CD4-positive, alpha-beta T cell (primary cell): Measurements from ENCODE around the gene ZBTB47. TPM values are rescaled to one million over a fixed set of nuclear protein-coding genes. Genes with fewer than 3 reads are reported as not detected.
A peak's percentile ranks its signal among the peaks of the same experiment; 100 is the strongest.

Experiments used
- ATAC-seq: fragments of 200-7000 bp; cut with Tn5 transposase; one replicate; pipeline ENCODE4 v1.10.0; 2022; ENCODE audit warnings: mild to moderate bottlenecking; ENCODE audit not compliant: poor library complexity
- CTCF ChIA-PET: fragments of 350-600 bp; sonication (Branson Sonifier 250); formaldehyde crosslinking; loops from one replicate; lab custom pipeline; 2021; ENCODE audit warnings: antibody characterized with exemption, inconsistent platforms; lab: Charles Lee
- POLR2A ChIA-PET: fragments of 350-600 bp; sonication (Branson Sonifier 250); formaldehyde crosslinking; loops from one replicate; lab custom pipeline; 2021; ENCODE audit warnings: antibody characterized with exemption, inconsistent platforms; lab: Charles Lee
- DNase-seq, 14 experiments: peaks; one replicate each; pipeline ENCODE4 v3.0.0-alpha.2; 2013 to 2020; ENCODE audit warnings: mixed read lengths in 2 of 14
- H3K27ac ChIP-seq, 2 donors: one replicate each; pipeline versions ENCODE4 v1.5.1 to v1.7.0; 2013; ENCODE audit warnings: low read length in 2 of 2, low read depth in 1 of 2, mild to moderate bottlenecking in 1 of 2
- H3K27me3 ChIP-seq, 2 experiments: 1 replicate in 1 of 2; 2 replicates in 1 of 2; pipeline versions ENCODE4 v1.6.1 to v1.7.0; 2013; ENCODE audit warnings: low read length in 2 of 2, control low read depth in 1 of 2, mild to moderate bottlenecking in 1 of 2, moderate library complexity in 1 of 2; ENCODE audit not compliant: insufficient read depth in 2 of 2, control insufficient read depth in 1 of 2
- H3K36me3 ChIP-seq: one replicate; pipeline ENCODE4 v1.6.1; 2013; ENCODE audit warnings: low read length, control low read depth; ENCODE audit not compliant: insufficient read depth
- H3K4me1 ChIP-seq: one replicate; pipeline ENCODE4 v1.6.1; 2013; ENCODE audit warnings: low read length, control low read depth; ENCODE audit not compliant: insufficient read depth
- H3K4me3 ChIP-seq: one replicate; pipeline ENCODE4 v1.5.1; 2013; ENCODE audit warnings: mild to moderate bottlenecking, low read length, moderate library complexity
- H3K9me3 ChIP-seq, 2 experiments: 1 replicate in 1 of 2; 2 replicates in 1 of 2; pipeline versions ENCODE4 v1.6.1 to v1.7.0; 2013; ENCODE audit warnings: low read length in 2 of 2, mild to moderate bottlenecking in 2 of 2, control low read depth in 1 of 2, moderate library complexity in 1 of 2; ENCODE audit not compliant: control insufficient read depth in 1 of 2, insufficient read depth in 1 of 2
- H3K27ac Mint-ChIP-seq: one replicate; pipeline ENCODE4 v1.8.0; 2020; ENCODE audit warnings: mixed read lengths
- H3K27me3 Mint-ChIP-seq: one replicate; pipeline ENCODE4 v1.8.0; 2021; ENCODE audit warnings: mixed read lengths
- H3K36me3 Mint-ChIP-seq: one replicate; pipeline ENCODE4 v1.8.0; 2021; ENCODE audit warnings: low read depth, mixed read lengths
- H3K4me1 Mint-ChIP-seq: one replicate; pipeline ENCODE4 v1.8.0; 2021; ENCODE audit warnings: low read depth, mixed read lengths
- H3K4me3 Mint-ChIP-seq: one replicate; pipeline ENCODE4 v1.8.0; 2020; ENCODE audit warnings: mild to moderate bottlenecking, mixed read lengths
- H3K9me3 Mint-ChIP-seq: one replicate; pipeline ENCODE4 v1.8.0; 2020; ENCODE audit warnings: mixed read lengths
- intact Hi-C, 2 experiments: fragments of 100-400 bp; cut with DNase I in 1 of 2; cut with micrococcal nuclease in 1 of 2; formaldehyde crosslinking; loops; one replicate each; pipeline versions ENCODE4 v1.15.1 to v1.9.0; 2023 to 2025; cut with DNase I, micrococcal nuclease
- total RNA-seq, 174 experiments: library from RNA in 2 of 174; stranded (reverse) in 2 of 174; gene quantifications; one replicate each; pipeline ENCODE4 v1.2.3 and lab custom pipeline; 2021 to 2026
- TF ChIP-seq, protein P1 (sequence below): fragments of 200-600 bp; IDR thresholded peaks from one replicate; pipeline ENCODE4 v1.8.0; 2022; ENCODE audit warnings: antibody characterized with exemption, mild to moderate bottlenecking

Gene ZBTB47
- total RNA-seq, 2 experiments from 2014 or later: 0.47 to 0.80 TPM

DNA sequence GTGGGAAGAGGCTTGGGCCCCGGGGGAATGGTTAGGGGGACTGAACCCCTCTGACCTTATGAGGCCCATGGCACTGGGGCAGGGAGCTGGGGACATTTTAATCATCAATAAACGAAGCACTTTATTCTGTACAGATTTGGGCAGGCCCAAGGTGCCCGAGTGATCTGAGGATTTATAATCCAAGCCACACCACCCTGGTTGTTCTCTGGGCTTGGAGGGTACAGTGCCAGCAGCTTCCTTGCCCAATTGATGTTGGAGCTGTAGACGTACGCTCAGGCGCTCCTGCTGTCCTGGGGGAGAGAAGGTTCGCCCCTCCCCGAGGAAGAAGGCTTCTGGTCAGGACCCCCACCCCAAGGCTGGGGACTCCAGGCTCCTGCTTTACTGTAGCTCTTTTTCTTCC lies 12.5 kb downstream of the ZBTB47 start:
- Histone ChIP-seq H3K36me3 (no peaks in the 10 kb centered on the region), H3K4me3 (no peak overlapping the region), H3K27ac (no peak overlapping the region), H3K9me3 (peaks cover 0 to 10% of the 10 kb centered on the region in 2 experiments), H3K27me3 (no peaks in the 10 kb centered on the region), H3K4me1 (no peaks in the 10 kb centered on the region)
- Mint-ChIP-seq H3K4me3 (no peak overlapping the region), H3K27ac (no peak overlapping the region), H3K4me1 (no peaks in the 10 kb centered on the region), H3K9me3 (no peaks in the 10 kb centered on the region), H3K27me3 (no peaks in the 10 kb centered on the region), H3K36me3 (no peaks in the 10 kb centered on the region)
- CTCF ChIA-PET: no interaction called here
- POLR2A ChIA-PET: no interaction called here
- DNase-seq: no peak
- TF ChIP-seq, protein P1, sequence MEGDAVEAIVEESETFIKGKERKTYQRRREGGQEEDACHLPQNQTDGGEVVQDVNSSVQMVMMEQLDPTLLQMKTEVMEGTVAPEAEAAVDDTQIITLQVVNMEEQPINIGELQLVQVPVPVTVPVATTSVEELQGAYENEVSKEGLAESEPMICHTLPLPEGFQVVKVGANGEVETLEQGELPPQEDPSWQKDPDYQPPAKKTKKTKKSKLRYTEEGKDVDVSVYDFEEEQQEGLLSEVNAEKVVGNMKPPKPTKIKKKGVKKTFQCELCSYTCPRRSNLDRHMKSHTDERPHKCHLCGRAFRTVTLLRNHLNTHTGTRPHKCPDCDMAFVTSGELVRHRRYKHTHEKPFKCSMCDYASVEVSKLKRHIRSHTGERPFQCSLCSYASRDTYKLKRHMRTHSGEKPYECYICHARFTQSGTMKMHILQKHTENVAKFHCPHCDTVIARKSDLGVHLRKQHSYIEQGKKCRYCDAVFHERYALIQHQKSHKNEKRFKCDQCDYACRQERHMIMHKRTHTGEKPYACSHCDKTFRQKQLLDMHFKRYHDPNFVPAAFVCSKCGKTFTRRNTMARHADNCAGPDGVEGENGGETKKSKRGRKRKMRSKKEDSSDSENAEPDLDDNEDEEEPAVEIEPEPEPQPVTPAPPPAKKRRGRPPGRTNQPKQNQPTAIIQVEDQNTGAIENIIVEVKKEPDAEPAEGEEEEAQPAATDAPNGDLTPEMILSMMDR: no peak
- intact Hi-C loops: no loop called here
- ATAC-seq: no peak

DNA sequence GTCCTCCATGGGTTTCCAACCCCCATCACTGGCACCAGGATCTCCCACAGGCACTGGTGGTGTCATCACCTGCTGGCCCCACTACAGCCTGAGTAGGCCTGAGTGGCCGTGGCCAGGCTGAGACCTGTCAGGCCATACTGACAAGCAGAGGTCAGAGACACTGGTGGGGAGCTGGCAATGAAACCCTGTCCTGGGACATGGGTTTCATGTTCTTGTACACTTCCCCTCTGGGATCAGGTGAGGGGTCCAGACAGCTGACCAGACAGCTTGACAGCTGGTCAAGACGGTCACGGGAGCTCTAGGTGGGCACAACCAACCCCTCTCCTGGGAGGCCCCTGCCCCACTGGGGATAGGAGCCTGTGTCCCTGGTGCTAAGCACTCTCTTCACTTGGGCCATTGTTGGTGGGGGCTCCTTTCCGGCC lies 13.1 kb downstream of the ZBTB47 start:
- no peak overlapping the region for H3K4me3 Mint-ChIP-seq
- POLR2A ChIA-PET: no interaction called here
- H3K4me1 ChIP-seq: no peaks in the 10 kb centered on the region

DNA sequence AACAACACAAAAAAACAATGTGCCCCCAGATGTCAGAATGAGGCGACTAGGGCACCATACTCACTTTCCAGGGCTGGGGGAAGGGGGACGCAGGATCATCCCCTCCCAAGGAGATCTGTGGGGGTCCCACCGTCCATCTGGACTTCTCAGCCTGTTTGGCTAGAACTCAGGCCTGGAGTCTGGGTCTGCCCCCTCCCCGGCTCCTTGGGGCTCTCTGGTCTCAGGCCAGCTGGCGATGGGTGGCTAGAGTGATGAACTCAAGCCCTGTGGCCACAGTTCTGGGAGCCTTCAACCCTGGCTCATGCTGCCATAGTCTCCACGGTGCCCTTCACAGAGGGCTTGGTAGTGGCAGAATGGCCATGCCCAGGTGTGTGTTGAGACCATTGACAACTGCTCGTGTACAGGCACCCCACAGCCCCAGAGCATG lies 13.6 kb downstream of the ZBTB47 start:
- Histone ChIP-seq H3K9me3 (peaks cover 0 to 10% of the 10 kb centered on the region in 2 experiments), H3K4me1 (no peaks in the 10 kb centered on the region), H3K4me3 (no peak overlapping the region), H3K36me3 (no peaks in the 10 kb centered on the region), H3K27me3 (no peaks in the 10 kb centered on the region), H3K27ac (no peak overlapping the region)
- TF ChIP-seq, protein P1: no peak
- H3K27me3 Mint-ChIP-seq: no peaks in the 10 kb centered on the region
- DNase-seq (no peak), ATAC-seq (no peak)
- no peak overlapping the region for H3K4me3 Mint-ChIP-seq
- H3K4me1 Mint-ChIP-seq: no peaks in the 10 kb centered on the region
- H3K27ac Mint-ChIP-seq: no peak overlapping the region
- H3K36me3 Mint-ChIP-seq: no peaks in the 10 kb centered on the region
- intact Hi-C loops: no loop called here
- POLR2A ChIA-PET: no interaction called here
- CTCF ChIA-PET: no interaction called here
- H3K9me3 Mint-ChIP-seq: no peaks in the 10 kb centered on the region

More for the DNA sequence above, 13.1 kb downstream of the ZBTB47 start:
- H3K27me3 ChIP-seq: no peaks in the 10 kb centered on the region
- Mint-ChIP-seq H3K4me1 (no peaks in the 10 kb centered on the region), H3K36me3 (no peaks in the 10 kb centered on the region), H3K9me3 (no peaks in the 10 kb centered on the region), H3K27ac (no peak overlapping the region), H3K27me3 (no peaks in the 10 kb centered on the region)
- intact Hi-C loops: no loop called here
- H3K27ac ChIP-seq: no peak overlapping the region
- DNase-seq: peak in 1 of 14 experiments; percentile 24
- TF ChIP-seq, protein P1: no peak
- peaks cover 0 to 10% of the 10 kb centered on the region in 2 experiments for H3K9me3 ChIP-seq
- no peak overlapping the region for H3K4me3 ChIP-seq
- ATAC-seq: no peak
- CTCF ChIA-PET: no interaction called here
- H3K36me3 ChIP-seq: no peaks in the 10 kb centered on the region
